Measurements from ENCODE around the gene SNTG2.

SNTG2 gene

GRCh38 chr2:1286929-1287328 is 336.3 kb downstream of the SNTG2 start:
- DNase-seq: peak; percentile 48

GRCh38 chr2:1287427-1287826 is 336.8 kb downstream of the SNTG2 start:
- no peak for DNase-seq

GRCh38 chr2:1294900-1295299 is 344.3 kb downstream of the SNTG2 start:
- no peak for DNase-seq

- no peak for DNase-seq
Measured at GRCh38 chr2:1295740-1296139, 345.1 kb downstream of the SNTG2 start.

GRCh38 chr2:1297372-1298159 is 346.9 kb downstream of the SNTG2 start:
- DNase-seq: no peak

- DNase-seq: no peak
Measured at GRCh38 chr2:1299043-1299442, 348.4 kb downstream of the SNTG2 start.

- DNase-seq: no peak
Measured at GRCh38 chr2:1300284-1300683, 349.6 kb downstream of the SNTG2 start.

GRCh38 chr2:1301056-1301455 is 350.4 kb downstream of the SNTG2 start:
- DNase-seq: no peak

- no peak for DNase-seq
Measured at GRCh38 chr2:1305342-1306013, 354.8 kb downstream of the SNTG2 start.

- no peak for DNase-seq
Measured at GRCh38 chr2:1306014-1306686, 355.5 kb downstream of the SNTG2 start.

- no peak for DNase-seq
Measured at GRCh38 chr2:1306687-1307516, 356.3 kb downstream of the SNTG2 start.

- DNase-seq: no peak
Measured at GRCh38 chr2:1307670-1308069, 357.0 kb downstream of the SNTG2 start.

- DNase-seq: no peak
Measured at GRCh38 chr2:1308678-1309077, 358.0 kb downstream of the SNTG2 start.

- no peak for DNase-seq
Measured at GRCh38 chr2:1309507-1309906, 358.9 kb downstream of the SNTG2 start.

- no peak for DNase-seq
Measured at GRCh38 chr2:1310202-1310601, 359.6 kb downstream of the SNTG2 start.

GRCh38 chr2:1310866-1311265 is 360.2 kb downstream of the SNTG2 start:
- no peak for DNase-seq

- no peak for DNase-seq
Measured at GRCh38 chr2:1313240-1313924, 362.7 kb downstream of the SNTG2 start.

GRCh38 chr2:1314254-1314653 is 363.6 kb downstream of the SNTG2 start:
- DNase-seq: no peak

- no peak for DNase-seq
Measured at GRCh38 chr2:1318366-1319009, 367.8 kb downstream of the SNTG2 start.

- DNase-seq: no peak
Measured at GRCh38 chr2:1319393-1319792, 368.7 kb downstream of the SNTG2 start.

GRCh38 chr2:1321321-1321720 is 370.7 kb downstream of the SNTG2 start:
- no peak for DNase-seq

- no peak for DNase-seq
Measured at GRCh38 chr2:1324884-1325283, 374.2 kb downstream of the SNTG2 start.

Data from fibroblast of skin of back (primary cell).